Upper lobe of left lung (tissue), 6 donors: ENCODE data around the gene CCNY. TPM values are rescaled to one million over a fixed set of nuclear protein-coding genes. Genes with fewer than 3 reads are reported as not detected.

Experiments
- ATAC-seq, 2 donors: fragments of 200-7000 bp; cut with Tn5 transposase; one replicate each; pipeline ENCODE4 v1.9.1; 2022; ENCODE audit warnings: mild to moderate bottlenecking in 2 of 2, moderate library complexity in 2 of 2; ENCODE audit not compliant: low FRiP score in 2 of 2
- DNase-seq, 2 donors: peaks; one replicate each; pipeline ENCODE4 v3.0.0-alpha.2; 2019 to 2020
- H3K27ac ChIP-seq, 4 donors: fragments of 200-600 bp; sonication (generic); one replicate each; pipeline ENCODE4 v1.5.1; 2016 to 2019
- H3K27me3 ChIP-seq, 4 donors: fragments of 200-600 bp; sonication (generic); one replicate each; pipeline ENCODE4 v1.5.1; 2017 to 2019
- H3K36me3 ChIP-seq, 4 donors: fragments of 200-600 bp; sonication (generic); one replicate each; pipeline ENCODE4 v1.5.1; 2016 to 2019
- H3K4me1 ChIP-seq, 4 donors: fragments of 200-600 bp; sonication (generic); one replicate each; pipeline ENCODE4 v1.5.1; 2018 to 2019
- H3K4me3 ChIP-seq, 4 donors: fragments of 200-600 bp; sonication (generic); one replicate each; pipeline ENCODE4 v1.5.1; 2017 to 2019; ENCODE audit warnings: mild to moderate bottlenecking in 2 of 4, moderate library complexity in 1 of 4
- H3K9me3 ChIP-seq, 4 donors: fragments of 200-600 bp; sonication (generic); one replicate each; pipeline ENCODE4 v1.5.1; 2018 to 2019
- CTCF ChIP-seq, 6 experiments: fragments of 450-650 bp in 4 of 6; fragments of 200-600 bp in 2 of 6; sonication (generic) in 2 of 6; IDR thresholded peaks; one replicate each; pipeline ENCODE4 v1.5.1; 2016 to 2019; ENCODE audit warnings: antibody characterized with exemption in 6 of 6
- EP300 ChIP-seq, 4 donors: sonication (generic); formaldehyde crosslinking; IDR thresholded peaks; one replicate each; pipeline ENCODE4 v1.5.1; 2017; ENCODE audit warnings: antibody characterized with exemption in 4 of 4, control low read depth in 2 of 4
- POLR2A ChIP-seq, 4 donors: fragments of 450-650 bp; IDR thresholded peaks; one replicate each; pipeline ENCODE4 v1.5.1; 2016 to 2017; ENCODE audit warnings: antibody characterized with exemption in 4 of 4, mild to moderate bottlenecking in 2 of 4
- POLR2AphosphoS5 ChIP-seq, 2 donors: sonication (generic); formaldehyde crosslinking; IDR thresholded peaks; one replicate each; pipeline ENCODE4 v1.5.1; 2017; ENCODE audit warnings: antibody characterized with exemption in 2 of 2
- WGBS, 2 donors: methylation state at CpG; one replicate each; pipeline ENCODE4 v1.1.5; 2017 to 2018; 5-methylcytosine and 5-hydroxymethylcytosine counted together
- total RNA-seq, 6 donors: library from RNA; depleted of rRNA in 4 of 6; stranded (reverse); fragments of >200 nt in 4 of 6; gene quantifications; one replicate each; pipeline versions ENCODE4 v1.1.0 to v1.2.1, GENCODE V29; 2016 to 2021
- donor health status: DM: no; HTN: no; CAD: no; lungs with moderate emphysema.
- donor health status: DM: no; HTN: yes; CAD: no; lungs with severe emphysema.

Gene CCNY
- total RNA-seq, 6 donors from 2014 or later, result 22.0 to 80.8 (median 52.5) TPM

GRCh38 chr10:35449944-35450343 lies 113.6 kb downstream of the CCNY start:
- H3K27me3 ChIP-seq, result no peaks in the 10 kb centered on the region
- 76 to 79% methylated on average over 5 of the region's 5 CpGs for WGBS, 2 donors
- ATAC-seq, result no peak
- no peak for DNase-seq
- peaks cover 58 to 88% (median 72%) of the 10 kb centered on the region in 4 donors for H3K4me1 ChIP-seq
- H3K36me3 ChIP-seq, result no peaks in the 10 kb centered on the region
- H3K4me3 ChIP-seq, result no peak overlapping the region
- H3K9me3 ChIP-seq, result peaks cover 0 to 2% (median 0%) of the 10 kb centered on the region in 4 donors
- TF ChIP-seq POLR2AphosphoS5 (IDR thresholded peaks at IDR 0.05), result no peak
- H3K27ac ChIP-seq, result peak overlapping the region; percentile 2 to 83 (median 78)

- peak overlapping the region; percentile 68 to 83 (median 78) for H3K27ac ChIP-seq
- no peaks in the 10 kb centered on the region for H3K9me3 ChIP-seq
- no peak overlapping the region for H3K4me3 ChIP-seq
- TF ChIP-seq EP300 (IDR thresholded peaks at IDR 0.05) (peak in 1 of 4 donors; percentile 5), POLR2A (IDR thresholded peaks at IDR 0.05) (no peak), CTCF (IDR thresholded peaks at IDR 0.05) (no peak)
- 64 to 75% methylated on average over 7 to 8 of the region's 8 CpGs for WGBS, 2 donors
- ATAC-seq, result peak in 1 of 2 donors; percentile 50
- no peaks in the 10 kb centered on the region for H3K36me3 ChIP-seq
- no peaks in the 10 kb centered on the region for H3K27me3 ChIP-seq
- H3K4me1 ChIP-seq, result peaks cover 63 to 83% (median 81%) of the 10 kb centered on the region in 4 donors
- DNase-seq, result peak in 1 of 2 donors; percentile 56
Observed at GRCh38 chr10:35451151-35452016, 115.1 kb downstream of the CCNY start.

GRCh38 chr10:35452171-35452570 lies 115.9 kb downstream of the CCNY start:
- no peak for TF ChIP-seq POLR2A (IDR thresholded peaks at IDR 0.05)
- no peak for TF ChIP-seq POLR2AphosphoS5 (IDR thresholded peaks at IDR 0.05)
- TF ChIP-seq CTCF (IDR thresholded peaks at IDR 0.05), result no peak
- TF ChIP-seq EP300 (IDR thresholded peaks at IDR 0.05), result no peak
- H3K36me3 ChIP-seq, result no peaks in the 10 kb centered on the region
- WGBS, 2 donors, result 57 to 70% methylated on average over 1 of the region's 1 CpG
- H3K4me3 ChIP-seq, result no peak overlapping the region
- no peak for DNase-seq
- peaks cover 59 to 79% (median 75%) of the 10 kb centered on the region in 4 donors for H3K4me1 ChIP-seq
- H3K27ac ChIP-seq, result peak overlapping the region in 2 of 4 donors; percentile 75 to 83
- no peaks in the 10 kb centered on the region for H3K9me3 ChIP-seq
- ATAC-seq, result no peak
- no peaks in the 10 kb centered on the region for H3K27me3 ChIP-seq

GRCh38 chr10:35452847-35453246 lies 116.5 kb downstream of the CCNY start:
- H3K9me3 ChIP-seq, result no peaks in the 10 kb centered on the region
- H3K36me3 ChIP-seq, result no peaks in the 10 kb centered on the region
- H3K4me3 ChIP-seq, result no peak overlapping the region
- H3K4me1 ChIP-seq, result peaks cover 54 to 78% (median 70%) of the 10 kb centered on the region in 4 donors
- TF ChIP-seq CTCF (IDR thresholded peaks at IDR 0.05) (no peak), POLR2A (IDR thresholded peaks at IDR 0.05) (no peak), EP300 (IDR thresholded peaks at IDR 0.05) (no peak), POLR2AphosphoS5 (IDR thresholded peaks at IDR 0.05) (no peak)
- no peaks in the 10 kb centered on the region for H3K27me3 ChIP-seq
- WGBS, 2 donors, result 82 to 93% methylated on average over 2 of the region's 2 CpGs
- DNase-seq (no peak), ATAC-seq (no peak)
- peak overlapping the region in 1 of 4 donors; percentile 75 for H3K27ac ChIP-seq

- Histone ChIP-seq H3K4me3 (peak overlapping the region in 1 of 4 donors; percentile 19), H3K27me3 (no peaks in the 10 kb centered on the region), H3K27ac (peak overlapping the region in 2 of 4 donors; percentile 6 to 41), H3K4me1 (peaks cover 43 to 72% (median 62%) of the 10 kb centered on the region in 4 donors), H3K36me3 (no peaks in the 10 kb centered on the region), H3K9me3 (no peaks in the 10 kb centered on the region)
- ATAC-seq (peak; percentile 63 to 78), DNase-seq (no peak)
- 49 to 75% methylated on average over 3 to 12 of the region's 12 CpGs for WGBS, 2 donors
- TF ChIP-seq POLR2AphosphoS5 (IDR thresholded peaks at IDR 0.05), result no peak
- no peak for TF ChIP-seq EP300 (IDR thresholded peaks at IDR 0.05)
- no peak for TF ChIP-seq POLR2A (IDR thresholded peaks at IDR 0.05)
- no peak for TF ChIP-seq CTCF (IDR thresholded peaks at IDR 0.05)
Observed at GRCh38 chr10:35453855-35454532, 117.7 kb downstream of the CCNY start.
